Fibroblast of the aortic adventitia (primary cell): Measurements from ENCODE around the gene ATF6. TPM values are rescaled to one million over a fixed set of nuclear protein-coding genes. Genes with fewer than 3 reads are reported as not detected.

Experiments
- DNase-seq: peaks from one replicate; pipeline ENCODE4 v3.0.0-alpha.2; 2010; ENCODE audit warnings: low read depth
- H3K4me3 ChIP-seq: 2 replicates; pipeline ENCODE4 v1.5.1; 2011; ENCODE audit warnings: low read depth, mild to moderate bottlenecking, control low read depth, low read length, moderate library complexity
- CTCF ChIP-seq: IDR thresholded peaks from 2 replicates; pipeline ENCODE4 v1.5.1; 2011; ENCODE audit warnings: mild to moderate bottlenecking, low read length, control low read depth, inconsistent platforms; ENCODE audit not compliant: insufficient read depth
- total RNA-seq: library from RNA; depleted of rRNA; stranded (reverse); fragments of >200 nt; gene quantifications from 2 replicates; pipeline ENCODE4 v1.2.3, GENCODE V29; 2012; ENCODE audit warnings: low replicate concordance

Gene ATF6
- total RNA-seq, 1 donor: 32.8 TPM

GRCh38 chr1:161970036-161970435, 203.9 kb downstream of the ATF6 start:
- DNase-seq: no peak
- H3K4me3 ChIP-seq: no peak overlapping the region
- TF ChIP-seq CTCF: no peak

- no peak overlapping the region for H3K4me3 ChIP-seq
- TF ChIP-seq CTCF: no peak
- no peak for DNase-seq
These were observed 204.5 kb downstream of the ATF6 start for GRCh38 chr1:161970633-161971032.

- no peak for TF ChIP-seq CTCF
- DNase-seq: no peak
- no peak overlapping the region for H3K4me3 ChIP-seq
These were observed 206.7 kb downstream of the ATF6 start for GRCh38 chr1:161972828-161973227.

GRCh38 chr1:161973924-161974845, 208.1 kb downstream of the ATF6 start:
- peak; percentile 84 for DNase-seq
- H3K4me3 ChIP-seq: no peak overlapping the region
- TF ChIP-seq CTCF: no peak

- no peak for DNase-seq
- TF ChIP-seq CTCF: no peak
- H3K4me3 ChIP-seq: no peak overlapping the region
These were observed 212.1 kb downstream of the ATF6 start for GRCh38 chr1:161978011-161978790.

GRCh38 chr1:161981126-161981525, 215.0 kb downstream of the ATF6 start:
- DNase-seq: no peak
- TF ChIP-seq CTCF: no peak
- H3K4me3 ChIP-seq: no peak overlapping the region
